Right lobe of liver (tissue), 6 donors: Measurements from ENCODE around the gene IL1R1. TPM values are rescaled to one million over a fixed set of nuclear protein-coding genes. Genes with fewer than 3 reads are reported as not detected.

Experiments used
- ATAC-seq, 4 donors: fragments of 200-7000 bp; cut with Tn5 transposase; one replicate each; pipeline ENCODE4 v1.9.1; 2020; ENCODE audit warnings: mild to moderate bottlenecking in 4 of 4, moderate library complexity in 4 of 4
- DNase-seq, 3 donors: peaks; one replicate each; pipeline ENCODE4 v3.0.0-alpha.2; 2020
- H3K27ac ChIP-seq, 3 donors: fragments of 200-600 bp; one replicate each; pipeline ENCODE4 v1.8.0; 2022
- H3K27me3 ChIP-seq, 2 donors: fragments of 200-600 bp; one replicate each; pipeline ENCODE4 v1.8.0; 2022
- H3K36me3 ChIP-seq, 4 donors: fragments of 200-600 bp; sonication (generic) in 1 of 4; one replicate each; pipeline versions ENCODE4 v1.5.1 to v1.8.0; 2017 to 2022; ENCODE audit warnings: control low read depth in 1 of 4
- H3K4me1 ChIP-seq, 4 donors: fragments of 200-600 bp; sonication (generic) in 1 of 4; one replicate each; pipeline versions ENCODE4 v1.5.1 to v1.8.0; 2017 to 2022; ENCODE audit warnings: control low read depth in 1 of 4
- H3K4me3 ChIP-seq, 3 donors: fragments of 200-600 bp; one replicate each; pipeline ENCODE4 v1.8.0; 2022
- H3K9me3 ChIP-seq, 4 donors: fragments of 200-600 bp; sonication (generic) in 1 of 4; one replicate each; pipeline versions ENCODE4 v1.5.1 to v1.8.0; 2017 to 2022; ENCODE audit warnings: control low read depth in 1 of 4
- POLR2A ChIP-seq: fragments of 450-650 bp; IDR thresholded peaks from one replicate; pipeline ENCODE4 v1.6.1; 2017; ENCODE audit warnings: antibody characterized with exemption, mild to moderate bottlenecking
- WGBS: methylation state at CpG from one replicate; pipeline ENCODE4 v1.1.6; 2018; ENCODE audit warnings: low coverage, low lambda C conversion rate; ENCODE audit not compliant: insufficient coverage; ENCODE audit errors: missing lambda C conversion rate; 5-methylcytosine and 5-hydroxymethylcytosine counted together
- intact Hi-C, 2 donors: fragments of 100-400 bp; cut with DNase I; formaldehyde crosslinking; loops; one replicate each; pipeline versions ENCODE4 v1.11.2 to v1.14.1; 2022
- total RNA-seq, 6 experiments: library from RNA; depleted of rRNA in 2 of 6; stranded (reverse); fragments of >200 nt in 2 of 6; fragmentation: NEBNext Ultra II Directional in 3 of 6; extraction: Animal tissue kit (Norgen Biotek cat#: 25700) in 3 of 6; gene quantifications; one replicate each; pipeline versions ENCODE4 v1.1.0 to v1.2.4, GENCODE V29; 2016 to 2023
- TF ChIP-seq, protein P1 (sequence below), 4 donors: fragments of 200-600 bp in 3 of 4; fragments of 450-650 bp in 1 of 4; IDR thresholded peaks; one replicate each; pipeline versions ENCODE4 v1.5.1 to v1.8.0; 2016 to 2022; ENCODE audit warnings: antibody characterized with exemption in 4 of 4, mild to moderate bottlenecking in 2 of 4
- donor health status: DM: no; HTN: yes; CAD: no.
- donor health status: DM: no; HTN: no; CAD: no.
- donor health status: DM: no; HTN: no; CAD: no.
- donor health status: DM: no; HTN: yes; CAD: no.
- donor health status: DM: no; HTN: yes; CAD: no.

Gene IL1R1
- total RNA-seq, 6 experiments from 2014 or later: 40.8 to 67.6 (median 52.2) TPM

DNA sequence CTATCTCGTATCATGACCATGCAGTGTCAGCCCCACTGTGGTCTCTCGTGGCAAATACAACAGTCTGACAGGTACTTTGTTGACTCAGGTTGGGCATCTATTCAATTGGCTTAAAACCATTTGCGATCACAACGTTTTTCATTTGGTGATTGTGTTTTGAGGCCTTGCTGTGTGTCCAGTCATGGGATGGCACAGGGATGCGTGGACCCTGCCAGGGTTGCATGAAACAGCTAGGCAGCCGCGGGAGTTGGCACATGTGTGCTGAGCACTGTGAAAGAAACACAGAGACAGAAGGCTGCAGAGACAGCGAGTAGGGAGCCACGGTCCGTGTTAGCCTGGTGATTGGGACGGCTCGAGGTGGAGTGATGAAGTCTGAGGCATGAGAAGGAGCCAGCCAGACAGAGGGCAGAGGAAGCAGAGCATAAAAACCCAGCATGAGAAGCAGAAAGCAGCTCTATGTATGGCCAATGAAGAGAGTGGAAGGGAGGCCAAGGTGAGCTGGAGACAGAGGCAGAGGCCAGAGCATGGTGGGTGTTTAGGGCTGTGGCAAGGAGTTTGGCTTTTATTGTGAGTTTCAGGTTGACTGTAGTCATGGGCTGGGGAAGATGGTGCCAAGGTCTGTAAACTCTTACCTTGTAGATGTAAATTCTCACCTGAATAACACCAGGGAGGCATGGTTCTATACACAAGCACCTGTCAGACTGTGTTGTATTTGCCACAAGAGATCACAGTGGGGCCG is 31.8 kb upstream of the IL1R1 start:
- 43% methylated on average over 13 of the region's 13 CpGs for WGBS
- DNase-seq: peak; percentile 53 to 77 (median 72)
- intact Hi-C loops: no loop called here
- peaks cover 0 to 70% (median 24%) of the 10 kb centered on the region in 4 donors for H3K4me1 ChIP-seq
- H3K9me3 ChIP-seq: no peaks in the 10 kb centered on the region
- peak overlapping the region; percentile 41 to 88 (median 65) for H3K27ac ChIP-seq
- ATAC-seq: peak; percentile 29 to 63 (median 47)
- TF ChIP-seq POLR2A: no peak
- TF ChIP-seq, protein P1, sequence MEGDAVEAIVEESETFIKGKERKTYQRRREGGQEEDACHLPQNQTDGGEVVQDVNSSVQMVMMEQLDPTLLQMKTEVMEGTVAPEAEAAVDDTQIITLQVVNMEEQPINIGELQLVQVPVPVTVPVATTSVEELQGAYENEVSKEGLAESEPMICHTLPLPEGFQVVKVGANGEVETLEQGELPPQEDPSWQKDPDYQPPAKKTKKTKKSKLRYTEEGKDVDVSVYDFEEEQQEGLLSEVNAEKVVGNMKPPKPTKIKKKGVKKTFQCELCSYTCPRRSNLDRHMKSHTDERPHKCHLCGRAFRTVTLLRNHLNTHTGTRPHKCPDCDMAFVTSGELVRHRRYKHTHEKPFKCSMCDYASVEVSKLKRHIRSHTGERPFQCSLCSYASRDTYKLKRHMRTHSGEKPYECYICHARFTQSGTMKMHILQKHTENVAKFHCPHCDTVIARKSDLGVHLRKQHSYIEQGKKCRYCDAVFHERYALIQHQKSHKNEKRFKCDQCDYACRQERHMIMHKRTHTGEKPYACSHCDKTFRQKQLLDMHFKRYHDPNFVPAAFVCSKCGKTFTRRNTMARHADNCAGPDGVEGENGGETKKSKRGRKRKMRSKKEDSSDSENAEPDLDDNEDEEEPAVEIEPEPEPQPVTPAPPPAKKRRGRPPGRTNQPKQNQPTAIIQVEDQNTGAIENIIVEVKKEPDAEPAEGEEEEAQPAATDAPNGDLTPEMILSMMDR (IDR thresholded peaks at IDR 0.05): no peak
- no peaks in the 10 kb centered on the region for H3K27me3 ChIP-seq
- H3K36me3 ChIP-seq: no peaks in the 10 kb centered on the region
- peak overlapping the region in 1 of 3 donors; percentile 15 for H3K4me3 ChIP-seq

GRCh38 chr2:102111823-102112222 is 30.7 kb upstream of the IL1R1 start:
- DNase-seq: no peak
- Histone ChIP-seq H3K36me3 (no peaks in the 10 kb centered on the region), H3K9me3 (no peaks in the 10 kb centered on the region), H3K4me3 (no peak overlapping the region), H3K27me3 (no peaks in the 10 kb centered on the region), H3K4me1 (peaks cover 0 to 73% (median 29%) of the 10 kb centered on the region in 4 donors), H3K27ac (peak overlapping the region in 2 of 3 donors; percentile 65 to 88)
- intact Hi-C loops: no loop called here
- WGBS: 89% methylated on average over 1 of the region's 2 CpGs
- TF ChIP-seq POLR2A: no peak
- TF ChIP-seq, protein P1 (IDR thresholded peaks at IDR 0.05): no peak
- ATAC-seq: no peak

- TF ChIP-seq, protein P1 (IDR thresholded peaks at IDR 0.05): no peak
- TF ChIP-seq POLR2A: no peak
- no peak for ATAC-seq
- Histone ChIP-seq H3K36me3 (no peaks in the 10 kb centered on the region), H3K27ac (peak overlapping the region in 1 of 3 donors; percentile 88), H3K4me1 (peaks cover 0 to 75% (median 29%) of the 10 kb centered on the region in 4 donors), H3K9me3 (no peaks in the 10 kb centered on the region), H3K27me3 (no peaks in the 10 kb centered on the region), H3K4me3 (no peak overlapping the region)
- DNase-seq: no peak
- 38% methylated on average over 1 of the region's 1 CpG for WGBS
- intact Hi-C loops: no loop called here
Observed at GRCh38 chr2:102112271-102112670, 30.3 kb upstream of the IL1R1 start.

DNA sequence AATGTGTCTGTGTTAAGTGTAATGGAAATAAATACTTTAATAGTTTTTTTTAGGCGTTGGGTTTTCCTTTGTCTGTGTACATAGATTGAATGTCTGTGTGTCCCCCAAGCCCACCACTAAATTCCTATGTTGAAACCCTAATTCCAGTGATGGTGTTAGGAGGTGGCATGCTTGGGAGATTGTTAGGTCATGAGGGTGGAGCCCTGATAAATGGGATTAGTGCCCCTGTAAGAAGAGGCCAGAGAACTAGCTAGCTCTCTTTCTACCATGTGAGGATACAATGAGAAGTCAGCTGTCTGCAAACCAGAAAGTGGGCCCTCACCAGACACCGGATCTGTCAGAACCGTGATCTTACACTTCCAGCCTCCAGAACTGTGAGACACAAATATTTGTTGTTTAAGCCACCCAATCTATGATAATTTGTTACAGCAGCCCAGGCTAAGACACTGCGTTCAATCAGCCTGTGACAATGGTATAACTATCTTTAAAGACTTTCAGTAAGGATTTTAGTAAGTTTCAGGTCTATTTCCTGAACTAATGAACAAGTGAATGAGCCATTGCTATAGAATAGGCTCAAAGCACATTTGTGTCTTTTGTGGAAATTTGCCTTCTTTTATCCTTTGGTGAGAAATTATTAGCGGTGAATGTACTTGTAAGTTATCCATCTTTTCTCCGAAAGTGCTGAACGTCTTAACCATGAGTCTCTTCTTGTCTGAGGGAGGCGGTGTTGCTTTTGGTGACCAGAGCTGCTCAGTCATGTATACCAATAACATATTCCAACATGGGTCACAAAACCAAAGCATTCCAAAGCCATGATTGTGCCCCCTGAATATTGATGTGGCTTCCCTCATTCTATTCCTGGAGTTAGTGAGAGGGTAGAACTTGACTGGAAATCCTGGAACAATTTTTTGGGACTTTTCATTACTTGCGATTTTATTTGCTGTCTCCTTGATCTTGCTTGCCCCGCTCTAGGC is 29.6 kb upstream of the IL1R1 start:
- intact Hi-C loops: no loop called here
- H3K36me3 ChIP-seq: no peaks in the 10 kb centered on the region
- peaks cover 0 to 78% (median 29%) of the 10 kb centered on the region in 4 donors for H3K4me1 ChIP-seq
- 81% methylated on average over 9 of the region's 10 CpGs for WGBS
- no peak overlapping the region for H3K27ac ChIP-seq
- H3K4me3 ChIP-seq: no peak overlapping the region
- DNase-seq (no peak), ATAC-seq (no peak)
- no peaks in the 10 kb centered on the region for H3K9me3 ChIP-seq
- TF ChIP-seq, protein P1 (IDR thresholded peaks at IDR 0.05): no peak
- no peak for TF ChIP-seq POLR2A
- no peaks in the 10 kb centered on the region for H3K27me3 ChIP-seq
